GM06990 (cell line): Measurements from ENCODE around the gene UFL1.
"Not testable (repeated sequence)": the region's sequence is repeated elsewhere in the genome, so short reads cannot be mapped to it uniquely, and the experiment has no call there.

Experiments used
- DNase-seq: peaks from one replicate; pipeline ENCODE4 v3.0.0-alpha.2; 2011; ENCODE audit not compliant: insufficient read length; ENCODE audit errors: extremely low read depth
- H3K27me3 ChIP-seq: replicated peaks from 2 replicates; pipeline ENCODE4 v1.6.0; 2011; ENCODE audit warnings: low read length; ENCODE audit not compliant: control insufficient read depth, insufficient read depth
- H3K36me3 ChIP-seq: 2 replicates; pipeline ENCODE4 v1.5.1; 2011; ENCODE audit warnings: low read length; ENCODE audit not compliant: control insufficient read depth, insufficient read depth
- H3K4me3 ChIP-seq: replicated peaks from 2 replicates; pipeline ENCODE4 v1.5.1; 2011; ENCODE audit warnings: low read depth, mild to moderate bottlenecking, control low read depth, low read length
- CTCF ChIP-seq: IDR thresholded peaks from 2 replicates; pipeline ENCODE4 v1.5.1; 2011; ENCODE audit warnings: low read length, control low read depth, mild to moderate bottlenecking, inconsistent platforms; ENCODE audit not compliant: insufficient read depth, poor library complexity, severe bottlenecking

The UFL1 gene

GRCh38 chr6:96521644-96522464 is at the start of gene UFL1:
TSS of gene UFL1 (plus strand) at chr6:96521806. CDS start at chr6:96521874, 68 bp downstream.
- H3K4me3 ChIP-seq, result peak within 1 kb of the TSS; percentile 86
- no peaks in the 10 kb centered on the region for H3K36me3 ChIP-seq

GRCh38 chr6:96472291-96472690 is 49.3 kb upstream of the UFL1 start:
- H3K4me3 ChIP-seq, H3K27me3 ChIP-seq, DNase-seq, H3K36me3 ChIP-seq: not testable (repeated sequence)

More at GRCh38 chr6:96521644-96522464, at the start of gene UFL1:
- peak; percentile 96 for DNase-seq
- H3K27me3 ChIP-seq, result no peaks in the 10 kb centered on the region
- TF ChIP-seq CTCF, result no peak

- TF ChIP-seq CTCF, result no peak
- no peaks in the 10 kb centered on the region for H3K36me3 ChIP-seq
- no peak for DNase-seq
- H3K4me3 ChIP-seq, result no peak overlapping the region
- no peaks in the 10 kb centered on the region for H3K27me3 ChIP-seq
Observed at GRCh38 chr6:96478695-96479094, 42.9 kb upstream of the UFL1 start.

- DNase-seq, result no peak
- no peaks in the 10 kb centered on the region for H3K36me3 ChIP-seq
- H3K4me3 ChIP-seq, result no peak overlapping the region
- H3K27me3 ChIP-seq, result no peaks in the 10 kb centered on the region
- TF ChIP-seq CTCF, result no peak
Observed at GRCh38 chr6:96491926-96492325, 29.7 kb upstream of the UFL1 start.

- Histone ChIP-seq H3K36me3 (no peaks in the 10 kb centered on the region), H3K4me3 (no peak overlapping the region), H3K27me3 (no peaks in the 10 kb centered on the region)
- no peak for TF ChIP-seq CTCF
- no peak for DNase-seq
Observed at GRCh38 chr6:96499781-96500180, 21.8 kb upstream of the UFL1 start.

GRCh38 chr6:96502915-96503314 is 18.7 kb upstream of the UFL1 start:
- DNase-seq, result no peak
- Histone ChIP-seq H3K4me3 (no peak overlapping the region), H3K36me3 (no peaks in the 10 kb centered on the region), H3K27me3 (no peaks in the 10 kb centered on the region)
- TF ChIP-seq CTCF, result no peak
